ENCODE results near the gene PROSER3.

DNA sequence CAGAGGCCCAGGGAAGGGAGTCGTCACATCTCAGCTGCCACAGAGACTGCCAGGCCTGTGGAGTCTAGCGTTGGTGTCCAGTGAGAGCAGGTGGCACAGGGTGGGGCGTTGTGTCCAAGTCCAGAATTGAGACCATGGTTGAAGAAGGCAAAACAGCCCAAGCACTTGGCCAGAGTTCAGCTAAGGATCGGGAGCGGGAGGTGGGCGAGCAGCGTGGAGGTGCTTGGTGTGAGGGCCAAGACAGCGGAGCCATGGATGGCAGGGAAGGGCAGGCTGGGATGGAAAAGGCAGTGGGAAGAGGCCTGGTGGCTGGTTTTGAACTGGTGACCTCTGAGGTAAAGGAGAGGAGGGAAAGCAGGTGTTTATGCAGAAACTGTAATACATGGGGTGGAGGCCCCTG is 23.7 kb upstream of the PROSER3 start:
- TF ChIP-seq, protein P1, sequence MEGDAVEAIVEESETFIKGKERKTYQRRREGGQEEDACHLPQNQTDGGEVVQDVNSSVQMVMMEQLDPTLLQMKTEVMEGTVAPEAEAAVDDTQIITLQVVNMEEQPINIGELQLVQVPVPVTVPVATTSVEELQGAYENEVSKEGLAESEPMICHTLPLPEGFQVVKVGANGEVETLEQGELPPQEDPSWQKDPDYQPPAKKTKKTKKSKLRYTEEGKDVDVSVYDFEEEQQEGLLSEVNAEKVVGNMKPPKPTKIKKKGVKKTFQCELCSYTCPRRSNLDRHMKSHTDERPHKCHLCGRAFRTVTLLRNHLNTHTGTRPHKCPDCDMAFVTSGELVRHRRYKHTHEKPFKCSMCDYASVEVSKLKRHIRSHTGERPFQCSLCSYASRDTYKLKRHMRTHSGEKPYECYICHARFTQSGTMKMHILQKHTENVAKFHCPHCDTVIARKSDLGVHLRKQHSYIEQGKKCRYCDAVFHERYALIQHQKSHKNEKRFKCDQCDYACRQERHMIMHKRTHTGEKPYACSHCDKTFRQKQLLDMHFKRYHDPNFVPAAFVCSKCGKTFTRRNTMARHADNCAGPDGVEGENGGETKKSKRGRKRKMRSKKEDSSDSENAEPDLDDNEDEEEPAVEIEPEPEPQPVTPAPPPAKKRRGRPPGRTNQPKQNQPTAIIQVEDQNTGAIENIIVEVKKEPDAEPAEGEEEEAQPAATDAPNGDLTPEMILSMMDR (IDR thresholded peaks at IDR 0.05), result no peak
- TF ChIP-seq POLR2A (IDR thresholded peaks at IDR 0.05) (no peak), POLR2AphosphoS5 (IDR thresholded peaks at IDR 0.05) (no peak)
